ENCODE measurements around the gene TRIM68. TPM values are rescaled to one million over a fixed set of nuclear protein-coding genes. Genes with fewer than 3 reads are reported as not detected.

The TRIM68 gene, protein sequence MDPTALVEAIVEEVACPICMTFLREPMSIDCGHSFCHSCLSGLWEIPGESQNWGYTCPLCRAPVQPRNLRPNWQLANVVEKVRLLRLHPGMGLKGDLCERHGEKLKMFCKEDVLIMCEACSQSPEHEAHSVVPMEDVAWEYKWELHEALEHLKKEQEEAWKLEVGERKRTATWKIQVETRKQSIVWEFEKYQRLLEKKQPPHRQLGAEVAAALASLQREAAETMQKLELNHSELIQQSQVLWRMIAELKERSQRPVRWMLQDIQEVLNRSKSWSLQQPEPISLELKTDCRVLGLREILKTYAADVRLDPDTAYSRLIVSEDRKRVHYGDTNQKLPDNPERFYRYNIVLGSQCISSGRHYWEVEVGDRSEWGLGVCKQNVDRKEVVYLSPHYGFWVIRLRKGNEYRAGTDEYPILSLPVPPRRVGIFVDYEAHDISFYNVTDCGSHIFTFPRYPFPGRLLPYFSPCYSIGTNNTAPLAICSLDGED
- polyA plus RNA-seq (2012; ENCODE audit: low read depth, missing spikeins): 6.4 TPM

DNA sequence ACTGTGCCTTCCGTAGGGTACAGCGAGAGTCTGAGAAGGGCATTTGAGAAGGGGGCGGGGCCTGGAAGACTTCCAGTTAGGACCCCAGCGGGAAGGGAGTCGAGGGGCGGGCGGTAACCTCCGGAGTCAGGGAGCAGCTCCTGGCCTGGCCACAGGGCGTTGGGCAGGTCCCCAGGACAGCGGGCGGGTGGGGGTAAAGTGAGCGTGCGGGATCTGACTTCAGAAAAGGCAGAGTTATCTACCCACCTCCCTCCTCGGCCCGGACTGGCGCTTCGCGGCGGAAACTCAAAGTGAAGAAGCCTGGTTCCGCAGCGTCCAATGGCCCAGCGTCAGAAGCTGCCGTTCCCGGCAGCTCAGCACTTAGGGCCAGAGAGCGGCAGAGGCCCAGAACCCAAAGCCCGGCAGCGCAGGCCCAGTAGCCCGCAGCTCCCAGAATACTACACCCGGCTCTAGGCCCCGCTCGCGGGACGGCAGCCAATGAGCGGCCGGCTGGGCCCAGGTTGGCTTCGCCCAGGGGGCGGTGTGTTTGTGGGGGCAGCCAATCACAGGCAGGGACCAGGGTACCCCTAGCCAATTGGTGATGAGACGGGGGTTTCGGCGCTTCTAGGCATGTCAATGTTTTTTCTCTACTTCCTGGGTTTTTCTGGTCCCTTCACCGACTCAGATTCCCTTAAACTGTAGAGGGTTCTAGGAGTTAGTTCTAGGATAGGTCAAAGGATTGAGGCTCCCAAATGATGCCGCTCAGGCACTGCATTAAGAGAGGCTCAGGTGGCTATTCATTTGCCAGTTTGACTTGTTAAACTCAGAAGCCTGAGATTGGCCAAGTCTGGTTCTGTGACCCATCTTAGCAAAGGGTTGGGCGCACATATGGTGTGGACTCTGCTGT, at the start of gene TRIM68:
TSS of gene TRIM68 (minus strand) at position 451 of the 886 bp plus-strand sequence. CDS start 2,727 bp downstream, outside the sequence.
- FAIRE-seq: peak; percentile 99
- peak; percentile 88 for DNase-seq (ENCODE audit: insufficient read length, low spot score)
- TF ChIP-seq POU2F2 (IDR thresholded peaks at IDR 0.05; ENCODE audit: low read depth, low read length) (0 out of 2 replicates have a peak, but pooled peaks have one; percentile 11), POLR2AphosphoS5 (IDR thresholded peaks at IDR 0.05; ENCODE audit: low read depth, low read length) (peak; percentile 74), TAF1 (IDR thresholded peaks at IDR 0.05; ENCODE audit: low read depth, low read length) (0 out of 2 replicates have a peak, but pooled peaks have one; percentile 31), POLR2A (IDR thresholded peaks at IDR 0.05; ENCODE audit: low read depth, low read length) (peak; percentile 75), SPI1 (IDR thresholded peaks at IDR 0.05; ENCODE audit: low read depth, low read length) (no peak)

DNA sequence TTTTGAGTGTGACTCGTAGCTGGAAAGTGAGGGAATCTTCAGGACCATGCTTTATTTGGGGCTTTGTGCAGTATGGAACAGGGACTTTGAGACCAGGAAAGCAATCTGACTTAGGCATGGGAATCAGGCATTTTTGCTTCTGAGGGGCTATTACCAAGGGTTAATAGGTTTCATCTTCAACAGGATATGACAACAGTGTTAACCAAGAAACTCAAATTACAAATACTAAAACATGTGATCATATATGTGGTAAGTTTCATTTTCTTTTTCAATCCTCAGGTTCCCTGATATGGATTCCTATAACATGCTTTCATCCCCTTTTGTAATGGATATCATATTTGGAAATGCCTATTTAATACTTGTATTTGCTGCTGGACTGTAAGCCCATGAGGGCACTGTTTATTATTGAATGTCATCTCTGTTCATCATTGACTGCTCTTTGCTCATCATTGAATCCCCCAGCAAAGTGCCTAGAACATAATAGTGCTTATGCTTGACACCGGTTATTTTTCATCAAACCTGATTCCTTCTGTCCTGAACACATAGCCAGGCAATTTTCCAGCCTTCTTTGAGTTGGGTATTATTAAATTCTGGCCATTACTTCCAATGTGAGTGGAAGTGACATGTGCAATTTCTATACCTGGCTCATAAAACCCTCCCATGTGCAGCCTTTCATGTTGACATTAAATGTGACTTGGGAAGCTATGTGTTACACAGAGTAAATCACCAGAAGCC, 46.8 kb upstream of the TRIM68 start:
- no peak for DNase-seq (ENCODE audit: insufficient read length, low spot score)

DNA sequence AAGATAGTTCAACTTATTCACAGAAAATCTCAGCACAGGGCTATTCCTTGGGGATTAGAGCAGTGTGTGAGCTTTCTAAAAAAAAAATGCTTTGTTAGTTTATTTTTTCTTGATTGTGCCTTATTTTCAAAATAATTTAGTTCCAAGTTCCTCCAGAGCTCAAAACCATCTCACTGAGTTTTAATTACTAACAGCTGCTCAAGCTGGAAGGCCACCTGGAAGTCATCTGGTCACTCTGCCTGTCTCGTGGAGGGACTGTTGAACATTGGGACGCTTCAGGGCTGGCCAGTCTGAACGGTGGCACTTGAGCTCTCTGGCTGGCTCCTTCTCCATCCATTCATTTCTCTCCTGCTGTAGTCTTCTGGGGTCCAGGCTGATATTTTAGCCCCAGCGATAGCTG, 39.7 kb upstream of the TRIM68 start:
- no peak for TF ChIP-seq TAF1 (IDR thresholded peaks at IDR 0.05; ENCODE audit: low read depth, low read length)
- no peak for TF ChIP-seq POLR2A (IDR thresholded peaks at IDR 0.05; ENCODE audit: low read depth, low read length)
- TF ChIP-seq POLR2AphosphoS5 (IDR thresholded peaks at IDR 0.05; ENCODE audit: low read depth, low read length): no peak
- TF ChIP-seq SPI1 (IDR thresholded peaks at IDR 0.05; ENCODE audit: low read depth, low read length): no peak
- TF ChIP-seq POU2F2 (IDR thresholded peaks at IDR 0.05; ENCODE audit: low read depth, low read length): no peak
- TF ChIP-seq PAX5 (IDR thresholded peaks at IDR 0.05; ENCODE audit: insufficient read depth, low read length, severe bottlenecking): no peak

More for the DNA sequence above, 46.8 kb upstream of the TRIM68 start:
- FAIRE-seq: no peak
- TF ChIP-seq TAF1 (IDR thresholded peaks at IDR 0.05; ENCODE audit: low read depth, low read length): no peak
- no peak for TF ChIP-seq POLR2A (IDR thresholded peaks at IDR 0.05; ENCODE audit: low read depth, low read length)
- no peak for TF ChIP-seq POU2F2 (IDR thresholded peaks at IDR 0.05; ENCODE audit: low read depth, low read length)

DNA sequence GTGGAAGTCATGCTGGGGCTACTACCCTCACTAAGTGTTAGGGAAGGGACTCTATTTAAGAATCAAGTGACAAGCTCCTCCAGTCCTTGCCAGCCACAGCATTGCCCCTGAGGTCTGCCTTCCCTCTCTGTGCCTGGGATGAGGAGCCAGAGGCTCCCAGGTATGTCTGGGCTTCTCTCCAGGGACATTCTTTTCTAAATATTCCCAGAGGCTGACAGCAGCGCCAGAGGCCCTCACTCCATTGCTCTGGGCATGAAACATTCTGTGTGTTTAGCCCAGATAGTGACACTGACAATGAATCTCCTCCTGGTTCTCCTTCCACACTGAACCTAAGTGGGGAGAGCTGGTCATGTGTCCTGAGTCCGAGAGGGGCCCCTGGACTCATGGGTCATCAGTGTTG, 37.9 kb upstream of the TRIM68 start:
- FAIRE-seq: no peak
- no peak for TF ChIP-seq POLR2A (IDR thresholded peaks at IDR 0.05; ENCODE audit: low read depth, low read length)
- no peak for TF ChIP-seq PAX5 (IDR thresholded peaks at IDR 0.05; ENCODE audit: insufficient read depth, low read length, severe bottlenecking)
- TF ChIP-seq TAF1 (IDR thresholded peaks at IDR 0.05; ENCODE audit: low read depth, low read length): no peak
- TF ChIP-seq POLR2AphosphoS5 (IDR thresholded peaks at IDR 0.05; ENCODE audit: low read depth, low read length): no peak
- TF ChIP-seq SPI1 (IDR thresholded peaks at IDR 0.05; ENCODE audit: low read depth, low read length): no peak
- no peak for TF ChIP-seq POU2F2 (IDR thresholded peaks at IDR 0.05; ENCODE audit: low read depth, low read length)
- DNase-seq (ENCODE audit: insufficient read length, low spot score): no peak

More for the DNA sequence above, 39.7 kb upstream of the TRIM68 start:
- FAIRE-seq (no peak), DNase-seq (ENCODE audit: insufficient read length, low spot score) (no peak)

DNA sequence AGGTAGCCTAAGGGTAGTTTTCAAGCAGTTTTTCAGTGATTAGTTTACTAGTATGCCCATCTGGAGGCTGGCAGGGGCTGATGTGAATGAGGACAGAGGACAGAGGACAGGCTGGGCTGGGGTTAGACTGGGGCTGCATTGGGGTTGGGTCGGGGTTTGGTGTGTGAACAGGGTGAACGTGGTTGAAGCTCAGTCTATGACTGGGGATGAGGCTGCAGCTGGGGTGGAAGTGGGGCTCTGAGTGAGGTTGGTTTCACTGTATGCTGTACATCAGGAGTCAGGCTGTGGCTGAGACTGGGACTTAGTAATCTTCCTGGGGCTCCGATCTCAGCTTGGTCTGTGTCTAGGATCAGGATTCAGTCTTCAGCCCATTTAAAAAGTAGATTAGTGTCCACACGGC, 36.2 kb upstream of the TRIM68 start:
- FAIRE-seq: no peak
- no peak for DNase-seq (ENCODE audit: insufficient read length, low spot score)
- TF ChIP-seq POLR2A (IDR thresholded peaks at IDR 0.05; ENCODE audit: low read depth, low read length) (no peak), SPI1 (IDR thresholded peaks at IDR 0.05; ENCODE audit: low read depth, low read length) (no peak), POLR2AphosphoS5 (IDR thresholded peaks at IDR 0.05; ENCODE audit: low read depth, low read length) (no peak)

DNA sequence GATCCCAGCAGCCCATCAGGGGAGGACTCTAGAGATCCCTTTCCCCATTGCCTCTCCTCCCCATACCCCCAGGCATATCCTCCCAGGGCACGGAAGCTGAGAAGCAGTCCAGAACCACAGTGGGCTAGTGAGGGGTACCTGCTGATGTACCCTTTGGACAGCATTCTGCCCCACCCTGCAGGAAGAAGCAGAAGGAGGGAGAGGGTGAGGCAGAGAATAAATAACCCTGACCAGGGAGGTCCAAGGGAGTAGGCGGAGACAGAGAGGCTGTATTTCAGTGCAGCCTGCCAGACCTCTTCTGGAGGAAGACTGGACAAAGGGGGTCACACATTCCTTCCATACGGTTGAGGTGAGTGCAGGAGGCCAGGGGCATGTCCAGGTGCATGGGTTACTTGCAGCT, 35.7 kb upstream of the TRIM68 start, which contains the start of gene OR51E1:
TSS of gene OR51E1 (plus strand) at position 301 of the 400 bp plus-strand sequence. CDS start 8,545 bp downstream, outside the sequence.
- no peak for TF ChIP-seq SPI1 (IDR thresholded peaks at IDR 0.05; ENCODE audit: low read depth, low read length)
- no peak for TF ChIP-seq PAX5 (IDR thresholded peaks at IDR 0.05; ENCODE audit: insufficient read depth, low read length, severe bottlenecking)
- TF ChIP-seq POU2F2 (IDR thresholded peaks at IDR 0.05; ENCODE audit: low read depth, low read length): no peak
- no peak for TF ChIP-seq TAF1 (IDR thresholded peaks at IDR 0.05; ENCODE audit: low read depth, low read length)
- TF ChIP-seq POLR2AphosphoS5 (IDR thresholded peaks at IDR 0.05; ENCODE audit: low read depth, low read length): no peak
- no peak for TF ChIP-seq POLR2A (IDR thresholded peaks at IDR 0.05; ENCODE audit: low read depth, low read length)
- no peak for FAIRE-seq

DNA sequence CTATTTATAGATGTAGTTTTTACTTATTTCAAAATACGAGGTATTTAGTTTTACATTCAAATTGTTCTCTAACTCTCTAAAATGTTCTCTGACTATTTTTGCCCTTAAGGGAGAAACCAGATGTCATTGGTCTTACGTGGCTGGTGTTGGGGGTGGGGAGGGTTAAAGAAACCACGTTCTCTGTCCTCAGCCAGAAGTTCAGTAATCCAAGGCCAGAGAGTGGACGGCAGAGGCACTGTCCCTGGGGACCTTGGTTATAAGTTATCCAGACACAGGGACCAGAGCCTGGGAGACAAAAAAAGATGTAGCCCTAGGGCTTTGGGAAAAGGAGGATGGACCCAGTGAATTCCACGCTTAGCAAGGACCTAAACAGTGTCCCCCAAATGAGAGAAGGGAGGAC, 35.0 kb upstream of the TRIM68 start:
- no peak for TF ChIP-seq POLR2AphosphoS5 (IDR thresholded peaks at IDR 0.05; ENCODE audit: low read depth, low read length)
- TF ChIP-seq SPI1 (IDR thresholded peaks at IDR 0.05; ENCODE audit: low read depth, low read length): no peak
- no peak for TF ChIP-seq POU2F2 (IDR thresholded peaks at IDR 0.05; ENCODE audit: low read depth, low read length)
- TF ChIP-seq POLR2A (IDR thresholded peaks at IDR 0.05; ENCODE audit: low read depth, low read length): no peak
- no peak for TF ChIP-seq TAF1 (IDR thresholded peaks at IDR 0.05; ENCODE audit: low read depth, low read length)
- no peak for TF ChIP-seq PAX5 (IDR thresholded peaks at IDR 0.05; ENCODE audit: insufficient read depth, low read length, severe bottlenecking)
- no peak for DNase-seq (ENCODE audit: insufficient read length, low spot score)
- no peak for FAIRE-seq

More for the DNA sequence above, 35.7 kb upstream of the TRIM68 start, which contains the start of gene OR51E1:
- no peak for DNase-seq (ENCODE audit: insufficient read length, low spot score)

DNA sequence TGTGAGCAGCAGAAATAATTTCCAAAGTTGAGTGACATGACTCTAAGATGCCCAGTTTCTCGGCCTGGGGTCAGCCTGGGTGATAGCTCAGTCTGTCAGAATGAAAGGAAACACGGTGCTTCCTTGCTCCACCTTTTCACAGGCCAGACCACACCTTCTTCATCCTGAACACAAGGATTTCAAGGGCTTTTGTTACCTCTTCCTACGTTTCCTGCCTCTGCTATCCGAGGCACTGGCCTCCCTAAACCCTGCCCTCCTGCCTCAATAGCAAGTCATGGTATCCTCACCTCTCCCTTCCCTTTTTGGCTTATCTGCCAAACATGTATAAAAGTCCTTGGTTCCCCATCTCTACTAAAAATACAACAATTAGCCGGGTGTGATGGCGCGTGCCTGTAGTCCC, 34.0 kb upstream of the TRIM68 start:
- no peak for FAIRE-seq
- no peak for DNase-seq (ENCODE audit: insufficient read length, low spot score)
- TF ChIP-seq PAX5 (IDR thresholded peaks at IDR 0.05; ENCODE audit: insufficient read depth, low read length, severe bottlenecking): no peak
- no peak for TF ChIP-seq SPI1 (IDR thresholded peaks at IDR 0.05; ENCODE audit: low read depth, low read length)
- no peak for TF ChIP-seq POLR2AphosphoS5 (IDR thresholded peaks at IDR 0.05; ENCODE audit: low read depth, low read length)
- no peak for TF ChIP-seq POLR2A (IDR thresholded peaks at IDR 0.05; ENCODE audit: low read depth, low read length)
- TF ChIP-seq TAF1 (IDR thresholded peaks at IDR 0.05; ENCODE audit: low read depth, low read length): no peak
- TF ChIP-seq POU2F2 (IDR thresholded peaks at IDR 0.05; ENCODE audit: low read depth, low read length): no peak

Data from GM12891 (cell line).